ENCODE results near the gene RBFOX2. TPM values are rescaled to one million over a fixed set of nuclear protein-coding genes. Genes with fewer than 3 reads are reported as not detected.
"Not testable (repeated sequence)": the region's sequence is repeated elsewhere in the genome, so short reads cannot be mapped to it uniquely, and the experiment has no call there.

Gene RBFOX2
- total RNA-seq: 10 to 100 TPM; 63.4 to 97.3 (median 85.5) TPM

- H3K9me3 ChIP-seq: no peaks in the 10 kb centered on the region
- H3K4me1 ChIP-seq: no peaks in the 10 kb centered on the region
- H3K27ac ChIP-seq: peak within 1 kb of the TSS; percentile 87 to 95
- DNase-seq (ENCODE audit: low spot score in 2 of 2): peak; percentile 94 to 96
- H3K36me3 ChIP-seq: no peaks in the 10 kb centered on the region
- H3K4me3 ChIP-seq: peak within 1 kb of the TSS; percentile 80 to 93 (median 87)
- no peaks in the 10 kb centered on the region for H3K27me3 ChIP-seq
- TF ChIP-seq POLR2A (IDR thresholded peaks at IDR 0.05): no peak
- TF ChIP-seq CTCF (IDR thresholded peaks at IDR 0.05): no peak
- TF ChIP-seq POLR2AphosphoS5 (IDR thresholded peaks at IDR 0.05): peak; percentile 61 to 70 (median 66)
- intact Hi-C loops (cut with DNase I; ENCODE audit: low total_unique reads): loop anchor here (5.0 to 10.0 kb wide), 2 partner anchors 93 to 404 kb away; no protein-coding TSS in a partner anchor
Observed at GRCh38 chr22:36028646-36029405, at the start of gene RBFOX2. RBFOX2 (minus strand) TSS chr22:36028824; CDS start chr22:36028425, 399 bp downstream.

- Histone ChIP-seq H3K4me3 (no peak overlapping the region), H3K27ac (peak overlapping the region; percentile 64 to 75), H3K4me1 (no peaks in the 10 kb centered on the region), H3K36me3 (no peaks in the 10 kb centered on the region), H3K27me3 (no peaks in the 10 kb centered on the region), H3K9me3 (no peaks in the 10 kb centered on the region)
- no peak for DNase-seq (ENCODE audit: low spot score in 2 of 2)
- TF ChIP-seq POLR2AphosphoS5 (IDR thresholded peaks at IDR 0.05): no peak
- no peak for TF ChIP-seq POLR2A (IDR thresholded peaks at IDR 0.05)
- TF ChIP-seq CTCF (IDR thresholded peaks at IDR 0.05): no peak
- intact Hi-C loops (cut with DNase I; ENCODE audit: low total_unique reads): no loop called here
Observed at GRCh38 chr22:36077271-36077670, 48.6 kb upstream of the RBFOX2 start.

GRCh38 chr22:36075724-36076123 lies 47.1 kb upstream of the RBFOX2 start:
- H3K4me1 ChIP-seq: no peaks in the 10 kb centered on the region
- intact Hi-C loops (cut with DNase I; ENCODE audit: low total_unique reads): no loop called here
- no peaks in the 10 kb centered on the region for H3K36me3 ChIP-seq
- H3K4me3 ChIP-seq: no peak overlapping the region
- no peaks in the 10 kb centered on the region for H3K9me3 ChIP-seq
- no peak overlapping the region for H3K27ac ChIP-seq
- no peaks in the 10 kb centered on the region for H3K27me3 ChIP-seq
- TF ChIP-seq CTCF (IDR thresholded peaks at IDR 0.05) (no peak), POLR2A (IDR thresholded peaks at IDR 0.05) (no peak), POLR2AphosphoS5 (IDR thresholded peaks at IDR 0.05) (no peak)
- no peak for DNase-seq (ENCODE audit: low spot score in 2 of 2)

GRCh38 chr22:36075230-36075629 lies 46.6 kb upstream of the RBFOX2 start:
- Histone ChIP-seq H3K27ac (no peak overlapping the region), H3K27me3 (no peaks in the 10 kb centered on the region), H3K4me3 (no peak overlapping the region), H3K4me1 (no peaks in the 10 kb centered on the region), H3K36me3 (no peaks in the 10 kb centered on the region), H3K9me3 (no peaks in the 10 kb centered on the region)
- intact Hi-C loops (cut with DNase I; ENCODE audit: low total_unique reads): no loop called here
- DNase-seq (ENCODE audit: low spot score in 2 of 2): no peak
- TF ChIP-seq POLR2A (IDR thresholded peaks at IDR 0.05) (no peak), CTCF (IDR thresholded peaks at IDR 0.05) (no peak), POLR2AphosphoS5 (IDR thresholded peaks at IDR 0.05) (no peak)

GRCh38 chr22:36073476-36073875 lies 44.9 kb upstream of the RBFOX2 start:
- H3K36me3 ChIP-seq: no peaks in the 10 kb centered on the region
- H3K4me3 ChIP-seq: no peak overlapping the region
- no peak for DNase-seq (ENCODE audit: low spot score in 2 of 2)
- H3K27me3 ChIP-seq: no peaks in the 10 kb centered on the region
- intact Hi-C loops (cut with DNase I; ENCODE audit: low total_unique reads): no loop called here
- no peak overlapping the region for H3K27ac ChIP-seq
- TF ChIP-seq POLR2A (IDR thresholded peaks at IDR 0.05) (no peak), CTCF (IDR thresholded peaks at IDR 0.05) (no peak), POLR2AphosphoS5 (IDR thresholded peaks at IDR 0.05) (no peak)
- no peaks in the 10 kb centered on the region for H3K9me3 ChIP-seq
- no peaks in the 10 kb centered on the region for H3K4me1 ChIP-seq

- H3K4me1 ChIP-seq; intact Hi-C loops (cut with DNase I; ENCODE audit: low total_unique reads); H3K27ac ChIP-seq; H3K9me3 ChIP-seq; DNase-seq (ENCODE audit: low spot score in 2 of 2); H3K27me3 ChIP-seq; H3K36me3 ChIP-seq; H3K4me3 ChIP-seq: not testable (repeated sequence)
Observed at GRCh38 chr22:36070645-36071044, 42.0 kb upstream of the RBFOX2 start.

Data from breast epithelium (tissue), 4 donors.